ENCODE data around the gene ADRA1B. TPM values are rescaled to one million over a fixed set of nuclear protein-coding genes. Genes with fewer than 3 reads are reported as not detected.

Gene ADRA1B
- total and polyA plus RNA-seq, 8 donors: 0.18 to 9.3 (median 0.25) TPM; not detected in 3

DNA sequence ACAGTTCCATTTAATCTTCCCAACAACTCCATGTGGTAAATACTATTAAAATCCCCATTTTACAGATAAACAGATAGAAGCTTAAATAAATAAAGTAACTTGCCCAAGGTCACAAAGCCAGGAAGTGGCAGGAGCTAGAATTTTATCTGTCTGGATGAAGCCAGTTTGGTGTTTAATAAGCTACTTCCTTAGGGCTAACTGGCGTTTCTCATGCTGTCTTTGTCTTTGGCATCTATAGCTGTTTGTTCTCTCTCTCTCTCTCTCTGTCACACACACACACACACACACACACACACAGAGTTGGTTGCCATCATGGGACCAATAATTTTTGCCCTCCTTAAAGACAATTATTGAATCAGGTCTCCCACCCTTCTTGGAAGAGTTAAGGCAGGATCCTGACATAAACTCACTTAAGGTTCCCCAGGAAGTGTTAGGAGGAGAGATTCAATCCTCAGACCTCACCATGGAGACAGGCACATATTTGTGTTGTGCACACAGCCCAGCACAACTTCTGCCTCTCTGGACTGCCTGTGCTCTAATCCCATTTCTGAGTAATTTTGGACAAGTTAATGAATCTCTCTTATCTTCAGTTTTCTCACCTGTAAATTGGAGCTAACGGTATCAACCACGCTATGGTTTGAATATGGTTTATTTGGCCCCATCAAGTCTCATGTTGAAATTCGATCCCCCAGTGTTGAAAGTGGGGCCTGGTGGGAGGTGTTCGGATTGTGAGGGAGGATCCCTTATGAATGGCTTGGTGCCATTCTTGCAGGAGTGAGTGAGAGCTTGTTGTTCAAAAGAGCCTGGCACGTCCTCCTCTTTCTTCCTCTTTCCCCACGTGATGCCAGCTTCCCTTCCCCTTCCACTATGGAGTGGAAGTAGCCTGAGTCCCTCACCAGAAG lies 8.3 kb upstream of the ADRA1B start:
- peaks cover 0 to 5% (median 0%) of the 10 kb centered on the region in 3 donors for H3K27me3 ChIP-seq
- no peaks in the 10 kb centered on the region for H3K36me3 ChIP-seq
- no peaks in the 10 kb centered on the region for H3K9me3 ChIP-seq
- no peak for DNase-seq
- intact Hi-C loops (cut with DNase I; ENCODE audit: low total_unique reads): no loop called here
- WGBS, 5 donors: 46 to 52% (median 50%) methylated on average over 7 of the region's 7 CpGs
- TF ChIP-seq POLR2A (IDR thresholded peaks at IDR 0.05) (no peak), POLR2AphosphoS5 (IDR thresholded peaks at IDR 0.05) (no peak), EP300 (IDR thresholded peaks at IDR 0.05) (no peak)
- TF ChIP-seq, protein P1, sequence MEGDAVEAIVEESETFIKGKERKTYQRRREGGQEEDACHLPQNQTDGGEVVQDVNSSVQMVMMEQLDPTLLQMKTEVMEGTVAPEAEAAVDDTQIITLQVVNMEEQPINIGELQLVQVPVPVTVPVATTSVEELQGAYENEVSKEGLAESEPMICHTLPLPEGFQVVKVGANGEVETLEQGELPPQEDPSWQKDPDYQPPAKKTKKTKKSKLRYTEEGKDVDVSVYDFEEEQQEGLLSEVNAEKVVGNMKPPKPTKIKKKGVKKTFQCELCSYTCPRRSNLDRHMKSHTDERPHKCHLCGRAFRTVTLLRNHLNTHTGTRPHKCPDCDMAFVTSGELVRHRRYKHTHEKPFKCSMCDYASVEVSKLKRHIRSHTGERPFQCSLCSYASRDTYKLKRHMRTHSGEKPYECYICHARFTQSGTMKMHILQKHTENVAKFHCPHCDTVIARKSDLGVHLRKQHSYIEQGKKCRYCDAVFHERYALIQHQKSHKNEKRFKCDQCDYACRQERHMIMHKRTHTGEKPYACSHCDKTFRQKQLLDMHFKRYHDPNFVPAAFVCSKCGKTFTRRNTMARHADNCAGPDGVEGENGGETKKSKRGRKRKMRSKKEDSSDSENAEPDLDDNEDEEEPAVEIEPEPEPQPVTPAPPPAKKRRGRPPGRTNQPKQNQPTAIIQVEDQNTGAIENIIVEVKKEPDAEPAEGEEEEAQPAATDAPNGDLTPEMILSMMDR (IDR thresholded peaks at IDR 0.05): no peak
- H3K4me1 ChIP-seq: peaks cover 0 to 12% (median 4%) of the 10 kb centered on the region in 4 donors
- H3K27ac ChIP-seq: no peak overlapping the region
- H3K4me3 ChIP-seq: no peak overlapping the region

DNA sequence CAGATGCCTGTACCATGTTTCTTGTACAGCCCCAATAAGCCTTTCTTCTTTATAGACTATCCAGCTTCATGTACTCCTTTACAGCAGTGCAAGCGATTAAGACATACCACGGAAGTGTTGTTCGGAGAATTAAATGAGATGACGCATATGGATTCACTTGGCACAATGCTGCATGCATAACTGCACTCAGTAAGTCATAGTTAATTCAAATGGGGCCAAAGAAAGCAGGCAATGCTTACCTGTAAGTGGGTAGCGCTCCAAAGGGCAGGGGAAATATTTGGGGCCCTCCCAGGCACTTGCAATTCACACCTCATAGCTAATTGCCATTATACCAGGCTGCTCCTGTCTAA lies 7.7 kb upstream of the ADRA1B start:
- H3K4me3 ChIP-seq: no peak overlapping the region
- H3K27me3 ChIP-seq: peaks cover 0 to 11% (median 0%) of the 10 kb centered on the region in 3 donors
- TF ChIP-seq, protein P1 (IDR thresholded peaks at IDR 0.05): no peak
- TF ChIP-seq POLR2A (IDR thresholded peaks at IDR 0.05) (no peak), EP300 (IDR thresholded peaks at IDR 0.05) (no peak), POLR2AphosphoS5 (IDR thresholded peaks at IDR 0.05) (no peak)
- H3K4me1 ChIP-seq: peaks cover 0 to 13% (median 6%) of the 10 kb centered on the region in 4 donors
- H3K27ac ChIP-seq: no peak overlapping the region
- 62 to 85% (median 75%) methylated on average over 5 of the region's 5 CpGs for WGBS, 5 donors
- DNase-seq: no peak
- intact Hi-C loops (cut with DNase I; ENCODE audit: low total_unique reads): no loop called here
- H3K9me3 ChIP-seq: no peaks in the 10 kb centered on the region
- H3K36me3 ChIP-seq: no peaks in the 10 kb centered on the region

DNA sequence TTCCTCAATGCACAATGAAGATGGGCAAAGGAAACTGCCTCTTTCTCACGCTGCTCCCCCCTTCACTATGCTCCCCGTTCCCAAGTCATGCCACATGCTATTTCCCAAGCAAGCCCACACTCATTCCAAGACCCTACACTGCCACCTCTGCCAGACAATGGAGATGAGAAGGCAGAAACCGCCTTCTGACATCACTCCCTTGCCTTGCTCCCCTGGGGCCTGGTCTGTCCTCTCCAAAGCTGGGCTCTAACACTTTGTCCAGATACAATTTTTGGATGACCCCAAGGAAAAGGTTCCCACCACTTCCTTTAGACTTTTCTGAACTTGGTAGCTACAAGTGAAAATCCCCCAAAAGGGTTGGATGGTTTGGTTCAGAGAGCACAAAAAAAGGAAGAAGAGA lies 7.2 kb upstream of the ADRA1B start:
- 77 to 89% (median 83%) methylated on average over 3 of the region's 3 CpGs for WGBS, 5 donors
- H3K27me3 ChIP-seq: peaks cover 0 to 16% (median 0%) of the 10 kb centered on the region in 3 donors
- H3K4me3 ChIP-seq: no peak overlapping the region
- TF ChIP-seq, protein P1 (IDR thresholded peaks at IDR 0.05): no peak
- TF ChIP-seq POLR2AphosphoS5 (IDR thresholded peaks at IDR 0.05) (no peak), EP300 (IDR thresholded peaks at IDR 0.05) (no peak), POLR2A (IDR thresholded peaks at IDR 0.05) (no peak)
- intact Hi-C loops (cut with DNase I; ENCODE audit: low total_unique reads): no loop called here
- peaks cover 0 to 13% (median 6%) of the 10 kb centered on the region in 4 donors for H3K4me1 ChIP-seq
- no peaks in the 10 kb centered on the region for H3K36me3 ChIP-seq
- DNase-seq: no peak
- H3K27ac ChIP-seq: no peak overlapping the region
- no peaks in the 10 kb centered on the region for H3K9me3 ChIP-seq

DNA sequence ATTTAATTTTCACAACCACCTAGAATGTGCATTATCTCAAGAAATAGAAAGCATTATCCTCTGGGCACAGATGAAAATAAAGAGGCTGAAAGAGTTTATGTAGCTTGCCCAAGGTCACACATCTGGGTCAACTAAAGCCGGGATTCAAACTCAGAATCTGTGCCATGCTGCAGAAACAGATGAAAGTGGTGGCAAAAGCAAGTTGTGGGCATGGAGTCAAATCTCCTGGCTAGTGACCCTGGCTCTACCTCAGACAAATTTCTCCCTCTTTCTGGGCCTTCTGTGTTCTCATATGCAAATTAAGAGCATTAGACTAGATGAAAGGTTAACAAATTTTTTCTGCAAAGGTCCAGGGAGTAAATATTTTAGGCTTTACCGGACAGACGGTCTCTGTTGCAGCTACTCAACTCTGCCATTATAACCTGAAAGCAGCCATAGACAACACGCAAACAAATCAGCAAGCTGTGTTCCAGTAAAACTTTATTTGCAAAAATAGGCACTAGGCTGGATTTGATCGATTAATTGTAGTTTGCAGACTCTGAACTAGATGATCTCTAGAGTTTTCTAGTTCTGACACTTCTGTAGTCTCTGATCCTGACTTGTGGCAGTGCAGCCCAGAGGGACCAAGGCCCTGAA lies 6.0 kb upstream of the ADRA1B start:
- TF ChIP-seq POLR2AphosphoS5 (IDR thresholded peaks at IDR 0.05) (no peak), EP300 (IDR thresholded peaks at IDR 0.05) (no peak), POLR2A (IDR thresholded peaks at IDR 0.05) (no peak)
- TF ChIP-seq, protein P1 (IDR thresholded peaks at IDR 0.05): no peak
- WGBS, 5 donors: 83 to 88% (median 86%) methylated on average over 5 of the region's 5 CpGs
- no peaks in the 10 kb centered on the region for H3K9me3 ChIP-seq

More for the DNA sequence above, 6.0 kb upstream of the ADRA1B start:
- peaks cover 0 to 28% (median 0%) of the 10 kb centered on the region in 3 donors for H3K27me3 ChIP-seq
- DNase-seq: no peak
- peaks cover 0 to 13% (median 7%) of the 10 kb centered on the region in 4 donors for H3K4me1 ChIP-seq
- H3K27ac ChIP-seq: no peak overlapping the region
- no peaks in the 10 kb centered on the region for H3K36me3 ChIP-seq
- intact Hi-C loops (cut with DNase I; ENCODE audit: low total_unique reads): loop anchor here (10.0 kb wide), 1 partner anchor 396 kb away; no protein-coding TSS in a partner anchor
- H3K4me3 ChIP-seq: no peak overlapping the region

Data from stomach (tissue), 9 donors.